Measurements from ENCODE around the gene USP4. TPM values are rescaled to one million over a fixed set of nuclear protein-coding genes. Genes with fewer than 3 reads are reported as not detected.
A peak's percentile ranks its signal among the peaks of the same experiment; 100 is the strongest.

Gene USP4
- total and polyA plus RNA-seq, 2 of the 13 experiments (the other 11 are each of a cell fraction or from before 2014, with no cell fraction given): 9.2 to 20.8 TPM

DNA sequence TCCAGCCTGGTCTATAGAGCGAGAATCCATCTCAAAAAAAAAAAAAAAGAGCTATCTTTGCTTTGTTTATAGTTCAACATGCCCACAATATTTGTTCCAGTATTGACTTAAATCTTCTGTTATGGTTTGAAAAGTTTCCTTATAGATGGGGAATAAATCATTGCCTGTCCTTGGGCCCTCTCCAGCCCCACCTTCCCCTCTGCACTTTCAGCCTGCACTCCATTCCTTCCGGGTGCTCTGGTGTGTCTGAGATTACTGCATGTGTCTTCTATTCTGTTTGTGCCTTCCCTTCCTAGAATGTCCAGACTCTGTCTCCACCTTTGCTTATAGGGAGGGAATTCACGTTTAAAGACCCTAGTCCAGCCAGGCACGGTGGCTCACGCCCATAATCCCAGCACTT is 43.5 kb upstream of the USP4 start:
- TF ChIP-seq MEF2D (CRISPR knock-in tag; IDR thresholded peaks at IDR 0.05) (no peak), ZNF17 (CRISPR knock-in tag; IDR thresholded peaks at IDR 0.05) (no peak), ELK4 (CRISPR knock-in tag; IDR thresholded peaks at IDR 0.05; ENCODE audit: borderline replicate concordance) (no peak)
- intact Hi-C loops (cut with micrococcal nuclease; ENCODE audit: unreplicated experiment): no loop called here
- no TSS peak for BruUV-seq (replicated peaks)
- DNase-seq (ENCODE audit: low spot score): no peak
- peaks cover 48% of the 10 kb centered on the region for H3K4me1 ChIP-seq (ENCODE audit: insufficient read depth, low read length)
- FAIRE-seq: no peak
- CTCF ChIA-PET (ENCODE audit: low intra/inter-chr PET ratio, low total read pairs): no interaction called here
- H3K9ac ChIP-seq (ENCODE audit: insufficient read depth, low read depth, low read length): no peak overlapping the region
- no peaks in the 10 kb centered on the region for H3K9me3 ChIP-seq (ENCODE audit: low read length)
- POLR2A ChIA-PET: interaction anchor here (0.6 kb wide), 1 partner anchor 24 kb away, joined by 3 read pairs; no protein-coding TSS in a partner anchor
- peaks cover 35% of the 10 kb centered on the region for H4K20me1 ChIP-seq (ENCODE audit: insufficient read depth, low read length)
- no peaks in the 10 kb centered on the region; a peak in 1 of 5 replicates for H3K36me3 ChIP-seq (replicated peaks in 1 of 2; ENCODE audit: control insufficient read depth in 1 of 2, insufficient read depth in 2 of 2, low read length in 2 of 2)
- no peaks in the 10 kb centered on the region for H3K27me3 ChIP-seq (ENCODE audit: control insufficient read depth in 1 of 2, insufficient read depth in 2 of 2, low read length in 2 of 2)
- no peak overlapping the region for H2AFZ ChIP-seq (ENCODE audit: low read length)
- ATAC-seq: no peak
- 73% methylated on average over 5 of the region's 5 CpGs for WGBS (ENCODE audit: low lambda C conversion rate)
- peaks cover 90% of the 10 kb centered on the region for H3K79me2 ChIP-seq (ENCODE audit: insufficient read depth, low read length)
- H3K4me2 ChIP-seq (ENCODE audit: low read depth, low read length): no peak overlapping the region
- no peak overlapping the region for H3K4me3 ChIP-seq (replicated peaks in 1 of 3; ENCODE audit: insufficient read depth in 1 of 3, low read depth in 2 of 3, low read length in 3 of 3)
- in situ Hi-C loops (cut with HindIII; ENCODE audit: extremely low pct_ligation_motif_present, low pct_unique_long_range_greater_than_20kb): no loop called here
- H3K27ac ChIP-seq (ENCODE audit: extremely low read length, insufficient read depth, low read length): no peak overlapping the region

DNA sequence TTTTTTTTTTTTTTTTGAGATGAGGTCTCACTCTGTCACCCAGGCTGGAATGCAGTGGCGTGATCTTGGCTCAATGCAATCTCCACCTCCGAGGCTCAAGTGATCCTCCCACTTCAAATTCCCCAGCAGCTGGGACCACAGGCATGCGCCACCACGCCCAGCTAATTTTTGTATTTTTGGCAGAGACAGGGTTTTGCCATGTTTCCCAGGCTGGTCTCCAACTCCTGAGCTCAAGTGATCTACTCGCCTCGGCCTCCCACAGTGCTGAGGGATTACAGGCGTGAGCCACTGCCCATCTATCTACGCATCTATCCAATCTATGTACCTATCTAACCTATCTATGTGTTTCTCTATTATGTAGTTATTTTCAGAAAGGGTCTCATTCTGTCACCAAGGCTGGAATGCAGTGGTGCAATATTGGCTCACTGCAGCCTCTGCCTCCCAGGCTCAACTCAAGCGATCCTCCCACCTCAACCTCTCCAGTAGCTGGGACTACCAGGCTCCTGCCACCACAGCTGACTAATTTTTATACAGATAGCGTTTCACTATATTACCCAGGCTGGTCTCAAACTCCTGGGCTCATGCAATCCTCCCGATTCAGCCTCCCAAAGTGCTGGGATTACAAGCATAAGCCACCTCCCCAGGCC is 38.5 kb upstream of the USP4 start:
- DNase-seq (ENCODE audit: low spot score) (peak; percentile 18), FAIRE-seq (no peak), ATAC-seq (peak; percentile 53)
- Histone ChIP-seq H3K27me3 (ENCODE audit: control insufficient read depth in 1 of 2, insufficient read depth in 2 of 2, low read length in 2 of 2) (no peaks in the 10 kb centered on the region), H3K4me1 (ENCODE audit: insufficient read depth, low read length) (peaks cover 45% of the 10 kb centered on the region), H3K36me3 (replicated peaks in 1 of 2; ENCODE audit: control insufficient read depth in 1 of 2, insufficient read depth in 2 of 2, low read length in 2 of 2) (peaks cover 3 to 22% of the 10 kb centered on the region in 2 experiments; a peak in 4 of 5 replicates), H3K9me3 (ENCODE audit: low read length) (no peaks in the 10 kb centered on the region), H3K4me3 (replicated peaks in 1 of 3; ENCODE audit: insufficient read depth in 1 of 3, low read depth in 2 of 3, low read length in 3 of 3) (no peak overlapping the region), H3K79me2 (ENCODE audit: insufficient read depth, low read length) (peaks cover 85% of the 10 kb centered on the region), H3K4me2 (ENCODE audit: low read depth, low read length) (no peak overlapping the region), H2AFZ (ENCODE audit: low read length) (no peak overlapping the region), H4K20me1 (ENCODE audit: insufficient read depth, low read length) (peaks cover 27% of the 10 kb centered on the region), H3K27ac (ENCODE audit: extremely low read length, insufficient read depth, low read length) (no peak overlapping the region), H3K9ac (ENCODE audit: insufficient read depth, low read depth, low read length) (no peak overlapping the region)
- in situ Hi-C loops (cut with HindIII; ENCODE audit: extremely low pct_ligation_motif_present, low pct_unique_long_range_greater_than_20kb) (no loop called here), intact Hi-C loops (cut with micrococcal nuclease; ENCODE audit: unreplicated experiment) (no loop called here)
- CTCF ChIA-PET (ENCODE audit: low intra/inter-chr PET ratio, low total read pairs): no interaction called here
- TF ChIP-seq ZNF770 (CRISPR knock-in tag; IDR thresholded peaks at IDR 0.05): peak; percentile 72
- TF ChIP-seq ZNF747 (CRISPR knock-in tag; IDR thresholded peaks at IDR 0.05; ENCODE audit: borderline replicate concordance): no peak
- no peak for TF ChIP-seq ZNF672 (CRISPR knock-in tag; IDR thresholded peaks at IDR 0.05)
- no peak for TF ChIP-seq ZNF773 (CRISPR knock-in tag; IDR thresholded peaks at IDR 0.05; ENCODE audit: borderline replicate concordance)
- POLR2A ChIA-PET: interaction anchor here (1.3 kb wide), 2 partner anchors 20 to 39 kb away, joined by 4 to 5 read pairs; partner anchors contain the start of gene USP4
- WGBS (ENCODE audit: low lambda C conversion rate): 90% methylated on average over 11 of the region's 11 CpGs
- BruUV-seq (replicated peaks): no TSS peak

All from HepG2 (cell line).